GM19193 (cell line): ENCODE data around the gene COL26A1.

ENCODE experiments used
- POLR2A ChIP-seq: IDR thresholded peaks from 4 replicates; pipeline ENCODE4 v1.6.1; 2011; ENCODE audit not compliant: insufficient read depth, insufficient read length; ENCODE audit errors: extremely low read depth

Gene COL26A1

DNA sequence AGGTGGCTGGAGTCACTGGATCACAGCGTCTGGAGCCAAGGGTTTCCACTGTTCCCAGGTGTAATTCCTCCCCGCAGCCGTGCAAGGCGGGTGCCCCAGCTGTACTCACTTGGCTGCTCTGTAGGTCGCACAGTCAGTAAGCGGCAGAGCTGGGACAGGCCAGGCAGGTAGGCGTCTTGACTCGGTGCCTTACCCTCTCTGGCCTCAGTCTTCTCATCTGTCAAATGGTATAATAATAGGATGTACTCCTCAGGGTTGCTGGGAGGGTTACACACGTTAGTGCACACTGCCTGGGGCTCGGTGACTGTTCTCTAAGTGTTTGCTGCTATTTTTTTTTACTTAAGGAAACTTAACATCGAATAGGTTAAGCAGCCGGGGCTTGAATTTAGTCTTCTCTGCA is 239.4 kb downstream of the COL26A1 start:
- TF ChIP-seq POLR2A = no peak

DNA sequence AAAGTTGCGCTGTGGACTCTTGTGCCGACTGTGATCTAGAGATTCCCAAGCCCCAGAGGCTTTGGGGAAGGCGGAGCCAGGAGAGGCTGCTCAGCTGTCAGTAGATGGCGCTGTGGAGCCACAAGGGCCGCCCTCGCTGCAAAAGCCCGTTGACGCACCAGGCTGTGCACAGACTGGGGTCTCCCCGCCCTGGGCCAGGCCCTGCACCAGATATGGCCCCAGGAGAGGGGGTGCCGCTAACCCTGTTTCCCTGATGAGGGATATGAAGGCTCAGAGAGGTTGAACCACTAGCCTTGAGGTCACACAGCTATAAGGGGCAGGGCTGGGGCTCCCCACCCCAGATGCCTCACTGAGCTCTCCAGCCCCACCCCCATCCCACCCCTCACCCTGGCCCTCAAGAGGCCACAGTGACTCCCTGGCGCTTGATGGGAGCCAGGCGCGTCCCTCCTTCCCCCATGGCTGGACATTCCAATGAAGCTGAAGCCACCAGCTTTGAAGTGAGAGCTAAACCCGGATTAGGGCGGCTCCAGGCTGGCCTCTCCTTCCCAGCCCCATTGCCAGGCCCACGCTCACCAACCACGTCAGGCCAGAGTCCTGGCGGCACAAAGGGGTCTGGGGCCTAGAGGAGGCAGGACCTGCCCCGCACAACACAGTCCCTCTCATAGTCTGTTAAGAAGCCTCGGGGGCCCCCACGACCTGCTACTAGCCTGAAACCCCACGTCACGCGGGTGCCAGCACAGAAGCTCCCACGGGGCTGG is 240.0 kb downstream of the COL26A1 start:
- TF ChIP-seq POLR2A = no peak

DNA sequence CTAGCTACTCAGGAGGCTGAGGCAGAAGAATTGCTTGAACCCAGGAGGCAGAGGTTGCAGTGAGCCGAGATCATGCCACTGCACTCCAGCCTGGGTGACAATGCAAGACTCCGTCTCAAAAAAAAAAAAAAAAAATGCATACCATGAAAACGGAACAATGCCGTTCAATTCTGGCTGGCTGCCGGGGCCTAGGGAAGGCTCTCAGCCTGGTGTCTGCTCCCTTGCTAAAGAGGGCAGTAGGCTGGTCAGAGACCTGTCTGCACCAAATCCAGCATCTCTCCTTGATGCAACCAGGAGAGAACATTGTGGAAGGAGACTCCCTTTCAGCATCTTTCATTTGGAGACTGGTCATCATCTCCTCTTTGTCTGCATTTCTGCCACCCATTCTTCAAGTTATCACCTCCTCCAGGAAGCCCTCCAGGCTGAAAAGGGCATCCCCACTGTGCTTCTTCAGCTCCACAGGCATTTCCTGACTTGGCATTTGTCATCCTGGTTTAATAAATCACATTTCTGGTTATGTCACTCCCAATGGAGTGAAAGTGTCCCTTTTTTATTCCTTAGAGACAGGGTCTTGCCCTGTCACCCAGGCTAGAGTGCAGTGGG is 241.8 kb downstream of the COL26A1 start:
- TF ChIP-seq POLR2A = no peak

DNA sequence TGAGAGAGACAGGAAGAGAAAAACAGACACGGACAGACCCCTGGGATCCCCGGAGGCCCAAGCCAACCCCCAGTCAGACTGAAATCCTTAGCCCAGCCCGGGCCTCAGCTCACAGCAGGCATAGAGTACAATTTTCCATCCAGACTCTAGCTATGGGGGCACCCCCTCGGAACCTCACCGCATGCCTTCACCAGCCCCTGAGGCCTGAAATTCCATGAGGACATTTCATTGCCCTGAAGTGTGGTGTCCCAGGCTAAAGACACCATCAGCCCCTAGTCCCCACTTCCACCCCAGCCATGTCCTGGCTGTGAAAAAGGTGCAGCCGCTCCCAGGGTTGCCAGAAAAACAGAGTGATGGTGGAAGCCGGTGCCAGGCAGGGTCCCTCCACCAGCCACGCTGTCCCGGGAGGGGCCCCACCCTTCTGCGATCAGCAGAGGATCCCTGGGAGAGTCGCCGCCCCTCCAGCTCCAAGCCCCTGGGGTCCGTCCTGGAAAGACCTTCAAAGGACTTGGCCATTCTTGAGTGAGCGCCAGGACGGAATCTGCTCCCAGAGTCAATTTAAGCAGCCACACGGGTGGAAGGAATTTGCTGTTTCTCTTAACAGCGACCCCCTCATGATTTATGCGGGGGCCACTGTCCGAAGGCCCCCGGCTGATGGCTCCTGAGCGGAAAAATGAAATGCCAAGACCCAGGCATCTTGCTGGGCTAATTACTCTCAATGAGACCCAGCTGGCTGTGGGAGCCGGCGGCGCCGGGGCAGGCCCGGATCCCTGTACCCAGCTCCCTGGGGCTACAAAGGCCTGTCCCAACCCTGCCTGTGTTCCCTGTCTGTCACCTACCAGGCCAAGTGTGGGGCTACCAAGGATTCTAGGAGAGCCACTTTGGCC is 243.2 kb downstream of the COL26A1 start:
- no peak for TF ChIP-seq POLR2A

DNA sequence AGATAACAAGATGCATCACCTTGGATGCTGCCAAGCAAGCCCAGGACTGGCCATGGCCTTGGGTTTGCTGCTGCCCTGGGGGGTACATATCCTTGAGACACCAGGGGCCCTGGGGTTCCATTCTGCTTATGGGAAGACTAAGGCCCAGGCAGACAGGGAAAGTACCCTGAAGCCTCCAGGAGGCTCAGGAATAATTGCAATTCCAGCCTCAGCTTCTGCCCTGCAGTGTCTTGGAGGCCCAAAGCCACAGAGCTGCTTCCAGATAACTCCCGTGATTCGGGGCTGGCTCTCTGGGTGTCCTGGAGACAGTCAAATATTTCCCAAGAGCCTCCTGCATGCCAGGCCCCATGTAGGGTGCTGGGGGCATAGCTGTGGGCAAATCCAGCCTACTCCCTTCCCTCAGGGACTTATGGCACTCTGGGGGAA is 243.8 kb downstream of the COL26A1 start:
- no peak for TF ChIP-seq POLR2A
